ENCODE measurements around the gene TNPO1. TPM values are rescaled to one million over a fixed set of nuclear protein-coding genes. Genes with fewer than 3 reads are reported as not detected.

The TNPO1 gene
- total and polyA plus RNA-seq, 2 of the 13 experiments (the other 11 are each of a cell fraction or from before 2014, with no cell fraction given): 26.7 to 123 TPM

- TF ChIP-seq ZNF251 (CRISPR knock-in tag; IDR thresholded peaks at IDR 0.05) (no peak), TRAFD1 (CRISPR knock-in tag; IDR thresholded peaks at IDR 0.05; ENCODE audit: borderline replicate concordance) (no peak), ZNF317 (CRISPR knock-in tag; IDR thresholded peaks at IDR 0.05) (0 out of 2 replicates have a peak, but pooled peaks have one; percentile 43), ZNF616 (CRISPR knock-in tag; IDR thresholded peaks at IDR 0.05; ENCODE audit: low read depth) (no peak), HOMEZ (CRISPR knock-in tag; IDR thresholded peaks at IDR 0.05; ENCODE audit: low read depth) (peak; percentile 50; the same call in 1 of the 2 replicates), ATF7 (IDR thresholded peaks at IDR 0.05) (no peak), ATF7 (CRISPR knock-in tag; IDR thresholded peaks at IDR 0.05) (no peak), TFAP4 (IDR thresholded peaks at IDR 0.05; ENCODE audit: borderline replicate concordance, low read depth) (peak; percentile 95), IRF1 (CRISPR knock-in tag; IDR thresholded peaks at IDR 0.05; ENCODE audit: low read depth) (no peak), NFKBIZ (CRISPR knock-in tag; IDR thresholded peaks at IDR 0.05) (no peak), SETDB1 (CRISPR knock-in tag; IDR thresholded peaks at IDR 0.05; ENCODE audit: borderline replicate concordance) (no peak), ZFP90 (CRISPR knock-in tag; IDR thresholded peaks at IDR 0.05; ENCODE audit: borderline replicate concordance) (no peak), CCAR2 (optimal IDR thresholded peaks at IDR 0.05; ENCODE audit: low read depth, low read length) (no peak), ZC3H4 (CRISPR knock-in tag; IDR thresholded peaks at IDR 0.05; ENCODE audit: borderline replicate concordance) (no peak), PHF8 (CRISPR knock-in tag; IDR thresholded peaks at IDR 0.05) (no peak), TRIM22 (IDR thresholded peaks at IDR 0.05) (no peak), ZNF816 (CRISPR knock-in tag; IDR thresholded peaks at IDR 0.05; ENCODE audit: borderline replicate concordance) (no peak), ZNF354B (CRISPR knock-in tag; IDR thresholded peaks at IDR 0.05) (no peak), MAZ (IDR thresholded peaks at IDR 0.05; ENCODE audit: borderline replicate concordance, low read depth, low read length) (no peak), MAZ (CRISPR knock-in tag; IDR thresholded peaks at IDR 0.05; ENCODE audit: low read depth) (peak; percentile 37; the same call in 1 of the 2 replicates), PATZ1 (CRISPR knock-in tag; IDR thresholded peaks at IDR 0.05) (peak; percentile 27; the same call in 1 of the 2 replicates), SKI (IDR thresholded peaks at IDR 0.05; ENCODE audit: partially characterized antibody) (no peak)
Observed at GRCh38 chr5:72955143-72955767, 138.8 kb downstream of the TNPO1 start (continued).
